GM19452 (cell line): ENCODE measurements around the gene SAYSD1.

Experiments used
- ATAC-seq: cut with Tn5 transposase; IDR thresholded peaks from one replicate; pipeline ENCODE4 v1.9.1; 2021; ENCODE audit not compliant: unreplicated experiment

SAYSD1 gene

DNA sequence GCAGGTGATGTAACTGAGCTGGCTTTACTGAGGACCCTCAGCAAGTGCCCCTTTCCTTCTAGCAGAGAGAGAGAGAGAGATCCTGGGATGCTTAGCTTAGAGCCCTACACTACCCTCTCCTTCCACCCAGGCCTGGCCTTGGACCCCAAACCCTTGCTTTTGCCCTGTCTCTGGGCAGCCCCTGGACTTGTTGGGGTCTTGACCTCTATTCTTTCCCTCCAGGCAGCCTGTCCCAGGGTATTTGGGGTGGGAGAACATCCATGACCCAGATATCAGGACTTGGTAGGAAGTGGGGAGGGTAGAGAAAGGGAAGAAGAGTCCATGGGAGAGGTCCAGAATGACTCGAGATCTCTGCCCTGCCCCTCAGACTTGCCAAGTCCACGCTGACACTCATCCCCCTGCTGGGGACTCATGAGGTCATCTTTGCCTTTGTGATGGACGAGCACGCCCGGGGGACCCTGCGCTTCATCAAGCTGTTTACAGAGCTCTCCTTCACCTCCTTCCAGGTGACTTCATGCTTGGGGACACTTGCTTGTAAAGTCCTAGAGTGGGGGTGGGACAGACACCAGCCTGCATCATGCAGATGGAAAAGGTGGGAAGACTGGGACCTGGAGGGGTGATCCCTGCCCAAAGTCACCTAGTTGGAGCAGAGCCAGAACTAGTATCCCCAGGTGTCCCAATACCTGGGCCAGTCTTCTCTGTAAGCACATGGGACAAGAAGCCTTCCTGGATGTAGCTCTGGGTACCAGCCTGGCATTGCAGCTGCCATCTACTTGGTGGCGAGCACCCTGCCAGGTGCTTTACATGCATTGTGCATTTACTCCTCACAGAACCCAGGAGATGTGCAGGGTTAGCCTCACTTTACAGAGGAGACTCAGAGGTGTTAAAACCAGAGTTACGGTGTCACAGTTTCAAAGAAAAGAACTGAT, 35.5 kb downstream of the SAYSD1 start:
- ATAC-seq = no peak

DNA sequence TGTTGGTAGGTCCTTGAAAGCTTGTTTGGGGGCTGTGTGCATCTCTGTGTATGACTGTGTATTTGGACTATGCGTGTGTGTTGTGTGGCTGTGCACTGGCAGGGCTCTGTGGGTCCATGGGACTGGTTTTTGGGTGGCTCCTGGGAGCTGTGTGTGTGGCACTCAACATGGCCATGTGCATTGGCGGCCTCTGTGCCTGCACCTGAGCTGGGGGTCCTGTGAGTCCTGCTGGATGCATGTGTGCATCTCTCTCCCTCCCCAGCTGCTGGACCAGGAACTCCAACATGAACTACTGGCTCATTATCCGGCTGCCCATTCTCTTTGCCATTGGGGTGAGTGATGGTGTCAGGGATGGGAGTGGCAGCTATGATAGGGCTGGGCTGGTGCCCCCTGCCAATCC, 36.3 kb downstream of the SAYSD1 start:
- no peak for ATAC-seq

DNA sequence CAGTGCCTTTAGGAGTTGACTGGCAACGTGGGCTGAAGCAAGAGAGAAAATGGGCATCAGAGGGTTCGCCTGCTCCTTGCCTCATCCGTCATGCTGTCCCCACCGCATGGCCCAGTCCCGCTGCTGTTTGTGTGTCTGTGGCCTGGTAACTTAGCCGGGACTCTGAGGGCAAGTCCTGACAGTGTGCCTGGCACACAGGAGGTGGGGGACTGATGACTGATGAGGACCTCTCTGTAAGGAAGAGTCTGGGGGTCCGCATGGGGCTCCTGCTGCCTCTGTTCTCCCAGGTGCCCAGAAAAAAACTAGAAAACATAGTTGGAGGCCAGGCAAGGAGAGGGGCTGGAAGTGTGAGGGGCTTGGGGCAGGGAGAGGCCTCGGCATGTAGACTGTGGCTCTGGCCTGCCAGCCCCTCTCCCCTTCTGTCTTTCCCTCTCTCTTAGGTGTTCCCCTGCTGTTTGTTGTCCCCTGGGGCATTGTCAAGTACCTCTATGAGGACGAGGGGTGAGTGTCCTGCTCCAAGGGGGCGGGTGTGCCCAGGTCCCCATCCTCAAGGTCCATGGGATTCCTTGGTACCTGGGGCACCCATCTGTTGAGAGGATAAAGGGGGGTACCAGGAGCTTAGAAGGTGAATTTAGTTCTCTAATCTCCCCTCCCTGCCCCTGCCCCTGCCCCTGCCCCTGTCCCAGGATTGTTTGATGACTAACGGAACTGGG, 36.9 kb downstream of the SAYSD1 start:
- no peak for ATAC-seq

DNA sequence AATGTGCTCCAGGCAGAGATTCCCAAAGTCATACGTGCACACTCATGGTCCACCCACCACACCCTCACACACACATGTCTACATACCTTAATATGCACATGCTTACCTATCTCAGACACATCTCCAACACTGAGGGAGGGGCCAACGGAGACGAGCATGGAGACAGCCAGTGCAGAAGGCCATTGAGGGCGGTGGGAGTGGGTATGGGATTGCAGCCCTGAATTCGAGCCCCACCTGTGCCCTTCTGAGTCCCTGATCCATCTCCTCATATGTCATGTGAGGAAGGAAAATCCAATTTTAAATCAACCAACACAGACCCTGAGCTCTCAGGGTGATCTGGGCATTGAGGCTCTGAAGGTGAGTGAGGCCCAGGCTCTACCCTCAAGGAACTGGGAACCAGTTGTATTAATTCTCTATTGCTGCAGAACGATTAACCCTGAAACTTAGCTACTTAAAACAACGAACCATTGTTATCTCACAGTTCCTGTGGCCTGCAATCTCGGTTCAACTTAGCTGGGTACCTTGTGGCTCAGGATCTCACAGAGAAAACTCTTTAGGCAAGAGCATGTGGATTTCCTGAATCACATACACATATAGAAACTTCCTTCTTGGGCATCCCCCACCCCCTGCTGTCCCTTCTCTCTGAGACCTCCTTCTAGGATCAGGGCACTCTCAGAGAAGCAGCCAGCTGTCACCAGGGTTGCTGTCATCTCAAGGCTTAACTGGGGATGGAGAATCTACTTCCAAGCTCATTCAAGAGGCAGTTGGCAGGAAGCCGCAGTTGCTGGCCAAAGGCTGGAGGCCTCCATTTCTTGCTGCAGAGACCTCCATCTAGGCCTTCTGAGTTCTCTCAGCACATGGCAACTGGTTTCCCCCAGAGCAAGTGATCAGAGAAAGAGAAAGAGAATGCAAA, 38.1 kb downstream of the SAYSD1 start:
- ATAC-seq = no peak

DNA sequence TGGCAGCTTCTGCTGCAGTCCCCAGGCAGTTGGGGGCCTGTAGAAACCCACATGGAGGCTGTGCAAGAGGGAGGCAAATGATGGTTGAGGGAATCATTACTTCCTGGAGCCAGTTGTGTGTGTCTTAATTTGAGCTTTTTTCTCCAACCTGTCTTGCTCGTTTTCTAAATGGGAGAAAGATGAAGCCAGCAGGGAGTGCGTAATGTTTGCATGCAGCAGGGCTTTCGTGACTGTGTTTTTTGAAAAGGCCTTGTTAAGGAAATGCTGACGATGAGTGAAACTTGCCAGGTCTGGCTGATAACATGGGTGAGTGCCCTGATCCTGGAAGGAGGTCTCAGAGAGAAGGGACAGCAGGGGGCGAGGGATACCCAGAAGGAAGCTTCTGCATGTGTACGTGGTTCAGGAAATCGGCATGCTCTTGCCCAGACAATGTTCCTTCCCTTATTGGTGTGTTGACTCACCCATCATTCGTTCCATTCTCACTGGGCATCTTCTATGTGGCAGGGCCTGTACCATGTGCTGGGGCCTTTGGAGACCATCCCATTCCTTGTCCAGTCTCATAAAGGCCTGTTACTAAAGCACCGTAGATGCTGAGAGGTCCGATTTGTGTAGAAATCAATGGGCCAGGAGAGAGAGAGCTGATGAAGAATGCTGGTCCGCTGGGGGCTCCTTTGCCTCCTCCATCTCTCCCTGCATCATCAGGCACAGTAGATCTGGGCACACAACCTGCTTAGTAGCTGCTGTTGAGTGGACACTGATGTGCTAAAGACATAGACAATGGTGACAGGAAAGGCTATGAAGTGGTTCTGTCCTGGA, 39.0 kb downstream of the SAYSD1 start:
- no peak for ATAC-seq

DNA sequence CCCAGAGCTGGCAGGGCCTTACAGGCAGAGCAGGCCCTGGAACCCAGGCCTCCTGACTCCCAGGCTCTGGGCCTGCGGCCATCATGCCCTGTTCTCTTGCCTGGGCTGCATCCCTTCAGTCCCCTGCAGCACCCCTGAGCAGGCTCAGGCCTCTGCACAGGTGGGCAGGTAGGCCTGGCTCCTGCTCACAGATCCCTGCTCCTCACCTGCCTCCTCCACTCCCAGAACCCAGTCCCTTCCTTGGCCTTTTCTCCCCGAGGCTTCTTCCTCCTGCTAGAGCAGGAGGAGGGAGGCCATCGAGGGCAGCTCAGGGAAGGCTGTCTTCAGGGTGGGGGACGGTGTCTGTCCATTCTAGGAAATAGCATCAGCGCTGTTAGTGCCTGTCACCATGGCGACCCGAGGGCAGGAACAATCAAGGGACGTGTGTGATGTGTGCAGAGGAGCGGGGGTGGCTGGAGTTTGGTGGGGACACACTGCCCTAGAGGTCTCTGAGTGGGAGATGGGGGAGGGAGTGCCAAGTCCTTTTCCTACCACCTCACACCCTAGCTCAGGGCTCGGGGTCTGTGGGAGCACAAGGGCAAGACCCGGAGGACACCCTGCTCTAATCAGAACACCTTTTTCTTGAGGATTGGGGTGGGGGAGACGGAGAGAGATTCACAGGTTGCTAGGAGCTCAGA, 39.8 kb downstream of the SAYSD1 start:
- no peak for ATAC-seq

DNA sequence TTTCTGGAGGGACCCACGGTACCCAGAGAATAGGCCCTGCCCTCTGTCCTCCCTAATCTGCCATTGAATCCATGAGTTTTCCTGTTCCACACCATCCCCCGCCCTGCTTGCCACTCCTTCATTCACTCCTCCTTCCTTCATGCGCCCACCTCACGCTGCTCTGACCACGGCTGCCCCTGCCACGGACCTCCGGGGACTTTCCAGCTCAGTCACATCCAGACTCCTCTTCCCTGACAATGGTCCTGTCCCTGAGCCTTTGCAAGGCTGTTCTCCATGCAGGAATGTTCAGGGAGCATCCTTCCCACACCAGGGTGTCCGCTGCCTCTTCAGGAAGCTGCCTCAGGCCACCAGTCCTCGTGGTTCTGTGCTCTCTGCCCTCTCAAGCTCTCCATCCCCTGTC, 40.5 kb downstream of the SAYSD1 start:
- ATAC-seq = no peak

DNA sequence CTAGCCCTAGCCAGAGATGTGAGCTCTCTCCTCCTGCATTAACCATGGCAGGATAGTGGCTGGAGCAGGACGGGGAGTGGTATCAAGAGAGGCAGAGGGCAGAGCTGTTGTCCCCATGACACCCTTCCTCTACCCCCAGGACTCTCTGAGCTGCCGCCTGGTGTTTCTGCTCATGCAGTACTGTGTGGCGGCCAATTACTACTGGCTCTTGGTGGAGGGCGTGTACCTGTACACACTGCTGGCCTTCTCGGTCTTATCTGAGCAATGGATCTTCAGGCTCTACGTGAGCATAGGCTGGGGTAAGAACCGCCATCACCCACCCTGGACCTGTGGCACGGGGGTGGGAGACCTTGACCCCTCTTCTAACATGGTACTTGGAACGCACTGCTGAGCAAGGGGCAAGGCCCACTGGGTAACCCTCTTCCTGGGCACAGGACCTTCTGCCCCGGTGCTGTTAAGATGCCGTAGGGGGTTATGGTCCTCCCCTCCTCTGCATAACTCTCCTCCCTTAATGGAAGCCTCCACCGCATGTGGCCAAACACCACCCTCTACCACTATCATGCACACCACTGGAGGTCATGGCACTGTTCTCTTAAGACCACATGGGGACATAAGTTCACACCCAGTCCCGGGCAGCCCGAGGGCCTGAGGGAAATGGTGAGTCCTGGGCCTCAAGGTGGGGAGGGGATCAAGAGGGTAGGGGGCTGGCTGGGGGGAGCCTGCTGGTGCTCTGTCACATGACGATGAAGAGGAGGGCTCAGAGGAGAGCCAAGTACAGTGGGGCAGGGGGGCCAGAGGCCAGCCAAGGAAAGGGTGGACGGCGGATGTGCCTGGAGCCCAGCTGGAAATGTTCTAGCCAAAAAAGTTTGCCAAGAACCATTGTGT, 41.3 kb downstream of the SAYSD1 start:
- no peak for ATAC-seq

DNA sequence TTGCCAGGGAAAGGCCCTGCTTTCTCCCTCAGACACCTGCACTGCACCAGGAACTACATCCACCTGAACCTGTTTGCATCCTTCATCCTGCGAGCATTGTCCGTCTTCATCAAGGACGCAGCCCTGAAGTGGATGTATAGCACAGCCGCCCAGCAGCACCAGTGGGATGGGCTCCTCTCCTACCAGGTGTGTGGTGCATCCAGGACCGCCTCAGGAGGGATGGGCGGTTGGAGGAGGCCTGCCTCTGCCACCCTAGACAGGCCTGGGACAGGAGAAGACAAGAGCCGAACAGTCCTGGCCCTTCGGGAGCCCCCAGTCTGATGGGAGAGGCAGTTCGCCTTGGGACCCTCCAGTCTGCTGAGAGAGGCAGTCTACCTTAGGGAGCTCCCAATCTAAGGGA, 42.2 kb downstream of the SAYSD1 start:
- no peak for ATAC-seq

DNA sequence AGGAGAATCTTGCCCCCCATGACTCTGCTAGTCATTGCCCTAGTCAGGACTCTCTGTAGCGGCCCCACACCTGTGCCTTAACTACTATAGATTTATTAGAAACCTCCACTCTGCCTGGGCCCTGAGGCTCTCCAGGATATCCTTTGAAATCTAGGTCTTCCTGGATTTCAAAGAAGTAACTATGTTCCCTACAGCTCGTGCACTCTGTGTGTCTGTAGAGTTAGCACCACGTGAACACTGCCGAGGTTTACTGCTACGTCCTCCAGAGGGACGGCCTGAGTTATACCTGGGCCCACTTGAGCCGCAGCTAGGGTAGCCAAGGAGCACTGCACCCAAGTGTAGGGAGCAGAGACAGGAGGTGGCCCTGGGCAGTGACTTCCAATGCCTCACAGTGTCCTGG, 46.6 kb downstream of the SAYSD1 start:
- no peak for ATAC-seq

DNA sequence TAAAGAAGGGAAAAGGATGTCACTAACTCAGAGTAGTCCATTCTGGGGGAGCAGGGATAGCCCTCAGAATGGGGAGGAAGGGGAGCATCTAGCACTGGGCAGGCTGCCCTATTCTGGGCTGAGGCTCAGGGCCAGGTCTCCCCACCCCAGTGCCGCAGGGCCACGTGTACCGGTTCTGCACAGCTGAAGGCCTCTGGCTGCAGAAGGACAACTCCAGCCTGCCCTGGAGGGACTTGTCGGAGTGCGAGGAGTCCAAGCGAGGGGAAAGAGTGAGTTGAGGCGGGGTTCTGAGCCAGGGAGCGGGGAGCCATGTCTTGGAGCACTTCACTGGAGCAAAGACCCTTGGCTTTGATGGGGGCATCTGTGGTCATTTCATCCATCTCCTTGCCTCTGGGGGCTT, 49.4 kb downstream of the SAYSD1 start:
- no peak for ATAC-seq

DNA sequence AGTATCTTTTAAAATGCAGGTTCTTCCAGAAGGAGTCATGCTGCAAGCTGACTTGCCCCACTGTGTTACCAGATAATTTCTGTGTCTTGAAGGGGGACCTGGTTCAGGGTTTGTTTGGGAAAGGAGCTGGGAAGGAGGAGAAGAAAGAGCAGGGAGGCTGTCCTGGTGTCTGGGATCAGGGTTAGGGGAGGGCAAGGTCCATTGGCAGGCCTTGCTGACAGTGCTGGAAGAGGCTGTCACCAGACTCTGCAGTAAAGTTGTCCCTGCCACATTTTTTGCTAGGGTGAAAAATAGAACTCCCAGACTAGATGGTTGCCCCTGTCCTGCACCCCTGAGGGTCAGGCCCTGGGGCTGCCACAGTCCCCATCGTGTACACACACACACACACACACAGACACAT, 51.5 kb downstream of the SAYSD1 start:
- ATAC-seq = no peak

DNA sequence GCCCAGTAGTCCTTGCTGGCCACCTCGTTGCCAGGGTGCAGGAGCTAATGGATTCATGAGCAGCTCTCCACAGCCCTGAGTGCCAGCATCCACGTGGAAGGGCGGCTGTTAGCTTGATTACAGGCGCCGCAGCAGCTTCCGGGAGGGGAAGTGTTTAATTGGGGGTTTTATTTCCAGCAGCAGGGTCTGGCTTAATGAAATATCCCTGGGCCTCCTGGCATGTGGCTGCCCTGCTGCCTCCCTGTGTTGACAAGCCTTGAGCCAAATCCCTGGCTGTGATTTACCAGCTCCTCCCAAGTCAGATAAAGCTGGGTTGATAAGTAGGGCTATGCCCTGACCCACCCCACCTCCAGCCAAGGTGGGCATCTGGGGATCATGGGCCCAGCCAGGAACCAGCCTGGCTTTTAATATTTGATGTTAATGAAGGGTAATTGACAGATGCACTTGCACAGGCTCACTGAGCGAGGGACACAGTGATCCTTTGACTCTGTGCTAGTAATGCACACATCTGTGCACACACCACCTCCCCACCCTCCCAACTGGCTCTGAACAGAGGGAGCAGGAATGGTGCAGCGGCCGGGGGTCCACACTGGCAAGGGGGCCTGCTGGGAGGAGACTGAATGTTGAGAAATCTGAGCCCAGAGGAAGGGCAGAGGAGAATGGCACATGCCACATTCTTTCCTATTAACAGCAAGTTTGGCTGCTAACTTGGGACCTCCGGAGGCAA, 52.8 kb downstream of the SAYSD1 start:
- no peak for ATAC-seq

DNA sequence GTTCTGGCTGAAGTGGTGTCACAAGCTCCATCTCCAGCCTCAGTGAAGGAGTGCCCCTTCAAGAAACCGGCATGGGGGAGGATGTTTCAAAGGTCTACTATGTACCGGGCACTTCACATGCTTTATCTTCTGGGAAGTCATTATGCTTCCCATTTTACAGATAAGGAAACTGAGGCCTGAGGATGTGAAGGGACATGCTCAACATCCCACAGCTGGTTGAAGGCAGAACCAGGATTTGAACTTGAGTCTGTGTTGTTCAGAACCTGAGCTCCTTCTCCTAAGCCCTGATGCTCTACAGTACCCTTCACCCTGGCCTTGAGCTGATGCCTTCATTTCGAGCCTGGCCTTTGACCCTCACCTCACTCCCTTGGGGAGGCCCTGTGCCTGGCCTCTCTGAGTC, 53.4 kb downstream of the SAYSD1 start:
- ATAC-seq = no peak

DNA sequence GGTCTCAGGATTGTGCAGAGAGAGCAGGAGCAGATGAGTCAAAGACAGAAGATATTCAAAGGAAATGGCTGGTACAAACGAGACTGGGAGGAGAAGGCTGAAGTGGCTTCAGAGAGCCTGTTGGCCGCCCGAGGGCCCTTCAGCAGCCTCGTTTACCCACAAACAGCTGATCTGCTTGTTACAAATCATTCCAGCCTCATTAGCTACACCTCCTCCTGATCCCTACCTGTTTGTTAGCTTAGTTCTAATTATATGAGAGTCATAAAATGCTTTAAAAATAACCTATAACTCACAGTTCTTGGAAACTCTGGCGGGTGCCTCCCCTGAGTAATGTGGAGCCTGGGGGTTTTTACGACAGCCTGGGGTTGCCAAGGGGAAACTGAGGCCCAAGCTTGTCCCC, 53.8 kb downstream of the SAYSD1 start:
- ATAC-seq = no peak

DNA sequence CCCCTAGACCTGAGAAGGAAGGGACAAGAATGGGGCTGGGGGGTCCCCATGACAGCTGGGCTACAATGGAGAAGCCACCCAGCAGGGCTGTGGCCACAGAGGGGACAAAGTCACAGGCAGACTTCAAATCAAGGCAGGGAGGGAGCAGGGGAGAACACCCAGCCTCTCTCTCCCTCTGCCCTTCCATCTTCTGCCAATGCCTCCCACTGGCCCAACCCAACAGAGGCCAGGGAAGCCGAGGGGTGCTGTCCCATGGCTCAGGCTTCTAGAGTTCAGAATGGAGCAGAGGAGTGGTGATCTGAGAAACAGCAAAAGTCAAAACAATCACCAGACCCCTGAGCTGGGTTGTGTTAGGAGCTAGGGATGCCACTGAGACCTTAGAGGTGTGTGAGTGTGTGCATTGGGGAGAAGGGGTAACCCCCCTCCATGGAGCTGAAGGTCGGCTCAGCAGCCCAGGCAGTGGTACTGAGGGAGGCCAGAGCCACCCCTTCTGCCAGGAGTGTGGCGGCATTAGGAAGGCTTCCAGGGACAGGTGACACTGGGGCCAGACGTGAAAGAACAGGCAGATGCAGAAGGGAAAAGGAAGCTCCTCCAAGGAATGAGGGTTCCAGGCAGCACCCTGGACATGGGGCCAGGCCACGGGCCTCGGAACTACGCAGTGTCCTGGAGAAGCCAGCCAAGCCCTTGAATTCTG, 54.4 kb downstream of the SAYSD1 start:
- no peak for ATAC-seq

DNA sequence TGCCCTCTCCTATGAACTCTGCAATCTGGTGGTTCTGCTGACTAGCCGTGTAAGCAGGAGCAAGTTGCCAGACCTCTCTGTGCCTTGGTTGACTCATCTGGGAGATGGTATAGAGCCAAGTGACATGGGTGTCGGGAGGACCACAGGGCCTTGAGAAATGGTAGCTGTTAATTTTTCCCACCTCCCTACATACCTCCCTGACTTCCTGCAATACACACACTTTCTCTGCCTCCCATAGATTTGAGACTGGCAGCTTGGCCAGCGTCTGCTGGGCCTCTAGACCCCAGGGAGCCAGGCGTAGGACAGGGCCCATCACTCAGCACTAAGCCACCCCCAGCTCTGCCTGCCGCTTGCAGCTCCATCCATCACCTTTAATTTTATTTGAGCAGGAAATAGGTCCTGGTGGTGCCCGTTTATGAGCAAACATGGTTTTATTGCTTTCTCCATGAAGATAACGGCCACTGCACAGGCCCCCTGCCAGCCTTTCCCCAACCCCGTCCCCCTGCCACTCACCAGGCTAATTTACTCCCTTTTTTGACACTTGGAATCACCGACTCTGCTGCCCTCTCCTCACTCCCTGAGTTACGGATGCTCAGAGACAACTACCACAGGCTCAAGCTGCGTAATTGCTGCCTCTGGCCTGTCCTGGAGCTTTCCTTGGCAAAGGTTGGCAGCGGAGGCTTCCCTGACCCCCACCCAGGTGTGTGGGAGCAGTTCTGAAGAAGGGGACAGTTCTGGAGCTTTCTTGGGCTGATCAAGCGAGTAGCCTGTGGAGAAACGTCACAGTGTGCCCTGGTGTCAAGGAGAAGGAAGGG, 55.3 kb downstream of the SAYSD1 start:
- no peak for ATAC-seq
